KOPT-K1 (cell line): ENCODE measurements around the gene MFAP3.

Experiments
- H3K27ac ChIP-seq: fragments of 200-600 bp; sonication (generic); 2 replicates; pipeline ENCODE4 v1.5.1; 2016; ENCODE audit warnings: antibody characterized with exemption, mild to moderate bottlenecking, low read depth, low read length; ENCODE audit not compliant: poor library complexity, severe bottlenecking
- H3K36me3 ChIP-seq: fragments of 200-600 bp; sonication (generic); 2 replicates; pipeline ENCODE4 v1.5.1; 2017; ENCODE audit warnings: antibody characterized with exemption, mild to moderate bottlenecking, low read length, moderate library complexity; ENCODE audit not compliant: insufficient read depth
- H3K9me3 ChIP-seq: fragments of 200-600 bp; sonication (generic); 2 replicates; pipeline ENCODE4 v1.5.1; 2017; ENCODE audit warnings: antibody characterized with exemption, low read length, mild to moderate bottlenecking; ENCODE audit not compliant: insufficient read depth, poor library complexity, severe bottlenecking

MFAP3 gene

DNA sequence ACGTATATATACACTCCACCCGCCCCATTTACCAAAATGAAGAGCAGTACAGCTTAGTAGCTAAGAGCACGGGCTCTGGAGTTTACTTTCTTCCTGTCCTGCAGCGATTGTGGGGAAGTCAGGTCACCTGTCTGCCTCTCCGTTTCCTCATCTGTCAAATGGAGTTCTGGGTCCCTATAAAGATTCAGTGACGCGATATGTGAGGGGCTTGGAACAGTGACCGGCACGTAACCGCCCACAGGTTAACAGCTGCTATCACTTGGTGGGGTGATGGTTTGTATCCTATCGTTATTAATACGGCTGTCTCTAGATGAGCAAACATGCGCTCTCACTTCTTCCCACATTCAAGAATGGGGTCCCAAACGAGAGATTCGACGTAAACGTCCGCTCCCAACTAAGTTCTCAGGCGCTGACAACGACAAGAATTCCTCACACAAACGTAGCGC lies 483 bp upstream of the MFAP3 start:
- H3K9me3 ChIP-seq: no peaks in the 10 kb centered on the region
- no peaks in the 10 kb centered on the region; the same call in 1 of the 2 replicates for H3K36me3 ChIP-seq
- H3K27ac ChIP-seq: peak overlapping the region; percentile 72

DNA sequence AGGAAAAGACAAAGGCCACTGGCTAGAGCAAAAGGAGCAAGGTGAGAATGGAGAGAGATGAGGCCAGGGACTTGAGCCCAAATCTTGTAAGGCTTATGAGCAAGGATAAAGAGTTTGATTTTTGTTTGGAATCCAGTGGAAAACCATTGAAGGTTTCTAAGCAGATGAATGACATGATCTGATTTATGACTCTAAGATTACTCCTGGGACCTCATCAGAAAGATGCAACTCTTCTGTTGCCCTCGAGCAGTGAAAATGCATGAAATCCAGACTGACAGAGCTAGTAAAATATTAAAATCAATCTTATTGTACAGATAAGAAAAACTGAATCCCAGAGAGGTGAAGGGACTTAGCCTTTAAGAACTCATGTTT lies 677 bp downstream of the MFAP3 start:
- Histone ChIP-seq H3K27ac (peak overlapping the region; percentile 72), H3K9me3 (no peaks in the 10 kb centered on the region), H3K36me3 (no peaks in the 10 kb centered on the region; the same call in 1 of the 2 replicates)

DNA sequence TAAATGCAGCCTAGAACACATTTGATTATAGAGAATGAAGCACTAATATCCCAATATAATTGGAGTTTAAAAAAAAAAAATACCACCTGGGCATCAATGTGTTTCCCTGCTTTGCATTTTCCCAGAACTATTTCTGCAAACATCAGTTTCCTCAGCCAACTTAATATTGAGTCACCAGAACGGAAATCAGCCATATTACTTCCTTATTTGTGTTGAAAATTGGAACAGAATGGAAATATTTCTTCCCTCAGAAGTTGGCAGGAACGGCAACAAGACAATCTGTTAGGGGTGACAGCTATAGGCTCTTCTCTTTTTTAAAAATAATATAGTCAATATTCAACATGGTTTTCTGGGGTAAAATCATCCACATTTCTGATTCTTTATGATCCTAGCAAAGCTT lies 4.0 kb downstream of the MFAP3 start:
- Histone ChIP-seq H3K36me3 (peaks cover 20% of the 10 kb centered on the region), H3K9me3 (no peaks in the 10 kb centered on the region), H3K27ac (no peak overlapping the region)

DNA sequence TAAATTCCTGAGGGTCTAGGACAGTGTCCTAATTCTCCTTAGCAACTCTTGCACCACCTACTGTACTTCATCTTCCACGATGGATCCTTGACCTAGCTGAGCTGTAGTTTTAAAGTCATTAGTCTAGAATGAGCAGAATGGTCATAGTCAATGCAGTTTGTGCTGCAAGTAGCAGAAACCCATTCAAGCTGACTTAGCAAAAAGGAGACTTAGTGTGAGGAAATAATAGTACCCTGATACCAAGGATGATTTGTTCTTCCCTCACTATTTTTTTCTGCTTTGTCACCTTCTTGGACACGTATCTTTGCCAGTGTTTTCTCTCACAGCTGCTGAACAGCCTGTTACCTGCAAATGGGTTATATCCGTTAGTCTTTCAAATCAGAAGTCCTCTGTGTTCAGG lies 5.3 kb downstream of the MFAP3 start:
- H3K36me3 ChIP-seq: peaks cover 23% of the 10 kb centered on the region
- H3K9me3 ChIP-seq: no peaks in the 10 kb centered on the region
- H3K27ac ChIP-seq: peak overlapping the region; percentile 15

DNA sequence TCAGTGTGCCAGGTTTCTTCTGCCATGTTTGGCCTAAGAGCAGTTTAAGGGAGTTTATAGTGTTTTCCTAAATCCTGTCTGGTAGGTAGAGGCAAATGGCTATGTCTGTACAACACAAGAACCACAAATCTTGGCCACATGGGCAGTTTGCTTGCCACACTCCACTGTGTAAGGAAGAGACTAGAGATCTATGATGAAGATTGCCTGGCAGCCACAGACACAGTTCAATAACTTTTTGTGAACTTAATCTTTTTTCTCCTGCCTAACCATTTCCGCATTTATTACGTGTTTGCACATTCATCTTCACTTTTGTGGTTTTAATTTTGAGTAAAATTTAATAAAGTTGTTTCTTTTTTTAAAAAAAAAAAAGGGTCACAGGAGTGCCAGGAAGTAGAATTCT lies 5.8 kb downstream of the MFAP3 start:
- Histone ChIP-seq H3K9me3 (no peaks in the 10 kb centered on the region), H3K36me3 (peaks cover 27% of the 10 kb centered on the region), H3K27ac (peak overlapping the region; percentile 15)

DNA sequence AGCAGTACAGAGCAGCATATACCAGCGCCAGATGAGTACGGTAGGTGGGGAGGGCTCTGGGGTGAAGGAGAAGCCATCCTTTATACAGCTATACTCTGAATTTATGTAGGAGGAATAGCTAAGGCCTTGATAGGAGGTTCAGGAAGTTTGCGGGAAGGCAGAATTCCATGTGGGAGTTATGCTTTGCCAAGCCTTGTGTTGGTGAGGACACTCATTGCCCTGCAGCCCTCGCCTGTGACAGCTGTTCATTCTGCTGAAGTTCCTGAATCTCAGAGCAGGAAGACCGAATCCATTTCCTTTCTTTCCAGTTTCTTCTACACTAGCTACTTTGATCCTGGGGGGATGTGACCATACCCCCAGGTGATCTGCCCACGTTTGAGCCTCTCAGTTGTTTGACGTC lies 7.7 kb downstream of the MFAP3 start:
- no peaks in the 10 kb centered on the region for H3K9me3 ChIP-seq
- peaks cover 44% of the 10 kb centered on the region for H3K36me3 ChIP-seq
- no peak overlapping the region for H3K27ac ChIP-seq

DNA sequence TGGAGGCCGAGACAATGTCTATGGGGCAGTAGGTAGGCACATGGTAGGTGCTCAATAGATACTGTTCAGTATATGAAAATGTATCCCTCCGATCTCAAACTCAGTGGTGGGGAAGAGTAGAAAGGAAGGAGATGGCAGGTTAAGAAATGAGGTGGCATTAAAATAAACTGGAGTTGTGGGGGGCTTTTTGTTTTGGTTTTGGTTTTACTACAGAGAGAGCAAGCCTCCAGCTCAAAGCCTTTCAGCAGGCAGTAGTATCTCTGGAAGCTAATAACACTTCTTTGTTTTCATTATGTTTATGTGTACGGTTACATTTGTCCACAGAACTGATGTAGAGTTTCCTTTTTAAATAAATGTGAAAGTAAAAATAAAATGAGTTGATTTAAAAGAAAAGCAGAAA lies 8.6 kb downstream of the MFAP3 start:
- Histone ChIP-seq H3K27ac (no peak overlapping the region), H3K9me3 (no peaks in the 10 kb centered on the region), H3K36me3 (peaks cover 52% of the 10 kb centered on the region)

DNA sequence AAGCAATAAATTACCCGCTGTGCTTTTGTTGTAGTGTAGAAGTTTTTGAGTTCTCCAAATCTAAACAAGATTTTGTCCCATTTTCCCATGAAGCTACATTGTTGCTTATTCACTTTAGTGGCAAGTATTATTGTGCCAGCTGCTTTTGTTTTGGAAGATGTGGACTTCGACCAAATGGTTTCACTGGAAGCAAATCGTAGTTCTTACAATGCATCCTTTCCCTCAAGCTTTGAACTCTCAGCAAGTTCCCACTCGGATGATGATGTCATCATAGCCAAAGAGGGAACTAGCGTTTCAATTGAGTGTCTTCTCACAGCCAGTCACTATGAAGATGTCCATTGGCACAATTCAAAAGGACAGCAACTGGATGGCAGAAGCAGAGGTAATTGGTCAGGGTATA lies 10.9 kb downstream of the MFAP3 start:
- H3K9me3 ChIP-seq: no peaks in the 10 kb centered on the region
- H3K27ac ChIP-seq: no peak overlapping the region
- peaks cover 75% of the 10 kb centered on the region for H3K36me3 ChIP-seq

DNA sequence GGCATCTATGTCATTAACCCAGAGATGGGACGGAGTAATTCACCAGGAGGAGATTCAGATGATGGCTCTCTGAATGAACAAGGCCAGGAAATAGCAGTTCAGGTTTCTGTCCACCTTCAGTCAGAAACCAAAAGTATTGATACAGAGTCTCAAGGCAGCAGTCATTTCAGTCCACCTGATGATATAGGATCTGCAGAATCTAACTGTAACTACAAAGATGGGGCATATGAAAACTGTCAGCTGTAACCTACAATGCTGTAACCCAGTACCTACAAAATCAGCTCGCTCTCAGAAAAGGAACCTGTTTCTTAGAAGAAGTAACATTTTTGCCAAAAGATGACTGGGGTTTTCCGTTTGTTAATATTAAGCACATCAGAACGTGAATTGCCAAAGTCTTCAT lies 14.7 kb downstream of the MFAP3 start:
- Histone ChIP-seq H3K36me3 (peaks cover 71% of the 10 kb centered on the region), H3K27ac (no peak overlapping the region), H3K9me3 (no peaks in the 10 kb centered on the region)

DNA sequence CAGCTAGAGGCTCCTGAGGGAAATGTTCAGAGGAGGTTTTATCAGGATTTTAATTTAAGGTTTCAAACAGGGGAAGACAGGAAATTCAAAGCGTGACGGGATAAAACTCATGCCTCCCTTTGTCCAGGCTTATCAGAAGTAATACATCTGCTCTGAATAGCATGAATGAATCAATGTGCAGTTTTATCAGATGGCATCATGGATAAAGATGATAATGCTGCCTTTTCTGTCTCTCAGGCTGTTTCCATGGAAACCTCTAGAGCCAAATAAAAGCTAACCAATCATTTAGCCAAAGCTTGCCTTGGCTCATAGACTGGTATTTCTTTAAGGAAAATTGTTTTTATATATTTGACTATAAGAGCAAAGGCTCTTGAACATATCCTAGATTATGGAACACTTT lies 16.4 kb downstream of the MFAP3 start:
- no peak overlapping the region for H3K27ac ChIP-seq
- no peaks in the 10 kb centered on the region for H3K9me3 ChIP-seq
- peaks cover 62% of the 10 kb centered on the region for H3K36me3 ChIP-seq

DNA sequence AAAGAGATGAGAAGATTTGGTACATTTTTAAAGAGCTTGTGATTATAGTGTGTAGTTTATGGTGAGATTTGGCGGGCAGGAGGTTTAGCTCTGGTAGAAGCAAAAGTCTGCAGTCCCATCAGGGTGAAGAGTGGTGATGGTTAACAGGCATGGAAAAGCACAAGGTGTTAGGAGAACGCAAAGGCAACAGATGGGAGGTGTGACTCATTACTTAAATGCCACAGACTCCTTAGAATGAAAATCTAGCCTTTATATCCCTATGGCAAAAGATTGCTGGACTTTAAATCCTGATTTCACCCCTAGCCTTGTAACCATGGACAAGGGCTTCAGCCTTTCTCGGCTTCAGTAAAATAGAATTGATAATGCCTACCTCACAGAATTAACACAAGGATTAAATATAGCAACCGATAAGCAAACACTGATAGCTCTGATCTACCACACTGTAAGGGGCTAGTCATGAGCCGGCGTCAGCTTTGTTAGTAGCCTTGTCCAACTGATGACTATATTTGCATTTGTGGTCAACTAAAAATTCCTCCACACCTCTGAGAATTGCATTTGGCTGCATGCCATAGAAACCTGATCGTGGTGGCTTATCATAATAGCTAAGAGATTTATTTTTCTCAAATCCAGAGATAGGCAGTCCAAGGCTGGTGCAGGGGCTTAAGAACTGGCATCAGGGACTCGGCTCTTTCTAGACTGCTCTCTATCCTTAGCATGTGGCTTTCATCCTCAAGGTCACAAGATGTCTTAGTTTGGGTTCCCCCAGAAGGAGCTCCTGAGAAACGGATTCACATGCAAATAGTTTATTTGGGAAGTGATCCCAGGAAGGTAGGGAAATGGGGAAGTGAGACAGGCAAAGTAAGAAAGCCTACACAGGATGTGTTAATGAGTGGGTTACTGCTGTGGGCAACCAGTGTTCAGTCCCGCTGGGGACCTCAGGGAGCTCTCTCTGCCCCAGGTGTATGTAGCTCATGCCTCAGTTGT lies 19.6 kb downstream of the MFAP3 start:
- Histone ChIP-seq H3K36me3 (peaks cover 32% of the 10 kb centered on the region), H3K27ac (peak overlapping the region; percentile 84), H3K9me3 (no peaks in the 10 kb centered on the region)

DNA sequence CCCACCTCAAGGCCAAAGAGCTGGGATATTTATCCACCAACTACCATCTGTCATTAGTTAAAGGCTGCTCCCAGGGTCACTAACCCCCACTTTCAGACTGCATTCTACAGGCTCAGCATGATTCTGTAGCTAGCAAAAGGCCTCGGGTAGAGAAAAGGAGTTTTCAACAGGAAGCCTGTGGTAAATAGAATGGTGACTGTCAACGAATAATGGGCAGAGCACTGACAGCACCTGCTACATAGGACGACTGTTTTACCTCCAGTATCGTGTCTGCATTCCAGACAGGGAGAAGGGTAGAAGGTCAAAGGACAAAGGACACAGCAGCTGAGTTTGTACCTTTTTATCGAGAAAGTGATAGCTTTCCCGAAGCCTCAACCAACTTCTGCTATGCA lies 20.3 kb downstream of the MFAP3 start:
- H3K36me3 ChIP-seq: peaks cover 25% of the 10 kb centered on the region
- H3K27ac ChIP-seq: peak overlapping the region; percentile 84
- no peaks in the 10 kb centered on the region for H3K9me3 ChIP-seq

DNA sequence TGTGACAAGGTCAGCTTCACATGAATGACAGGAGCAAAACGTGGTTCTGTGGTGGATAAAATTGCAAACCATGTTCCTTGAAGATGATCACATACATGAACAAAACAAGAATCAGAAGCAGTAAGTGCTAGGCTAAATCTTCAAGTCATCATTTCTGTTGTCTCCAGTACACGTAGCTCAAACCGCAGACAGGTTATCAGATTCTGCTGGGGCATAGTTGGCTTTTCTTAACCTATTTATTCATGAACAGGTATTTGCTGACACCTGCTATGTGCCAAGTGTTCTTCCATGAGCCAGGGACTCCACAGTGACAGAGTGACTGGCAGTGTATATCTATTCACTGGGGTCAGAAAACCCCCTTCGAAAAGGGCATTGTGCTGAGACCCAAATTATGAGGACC lies 20.8 kb downstream of the MFAP3 start:
- Histone ChIP-seq H3K9me3 (peaks cover 3% of the 10 kb centered on the region), H3K36me3 (peaks cover 20% of the 10 kb centered on the region), H3K27ac (peak overlapping the region; percentile 84)

DNA sequence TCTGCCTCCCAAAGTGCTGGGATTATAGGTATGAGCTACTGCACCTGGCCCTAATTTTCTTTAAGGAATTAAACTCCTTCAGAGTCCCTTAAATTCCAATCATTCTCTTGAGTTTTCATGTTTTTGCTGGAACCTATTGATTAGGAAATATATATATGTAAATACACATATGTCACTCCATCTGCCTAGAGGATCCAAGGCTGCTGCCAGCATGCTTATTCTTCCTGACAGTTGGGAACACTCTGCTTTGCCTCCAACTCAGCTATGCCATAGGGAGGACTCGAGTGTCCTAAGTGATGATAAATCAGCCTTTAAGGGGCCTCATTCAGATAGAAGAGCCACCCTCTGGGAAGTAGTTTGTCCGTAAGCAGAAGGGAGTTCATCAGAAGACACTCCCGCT lies 21.8 kb downstream of the MFAP3 start:
- no peak overlapping the region for H3K27ac ChIP-seq
- peaks cover 7% of the 10 kb centered on the region for H3K9me3 ChIP-seq
- H3K36me3 ChIP-seq: peaks cover 10% of the 10 kb centered on the region

DNA sequence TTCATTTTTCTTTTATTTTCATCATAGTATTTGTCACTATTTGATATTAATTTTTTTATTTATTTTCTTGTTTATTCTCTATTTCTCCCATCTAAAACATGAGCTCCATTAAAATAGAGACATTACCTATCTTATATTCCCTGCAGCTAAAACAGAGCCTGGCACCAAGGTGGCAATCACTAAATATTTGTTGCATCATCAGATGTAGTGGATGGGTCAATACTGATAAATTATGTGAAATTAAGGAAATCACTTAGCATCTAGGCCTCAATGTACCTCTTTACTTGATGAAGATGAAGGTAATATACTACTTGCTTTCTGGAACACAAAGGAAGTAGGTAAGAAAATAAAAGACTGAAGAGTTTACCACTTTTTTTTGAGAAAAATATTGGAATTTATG lies 24.6 kb downstream of the MFAP3 start:
- Histone ChIP-seq H3K9me3 (peaks cover 7% of the 10 kb centered on the region), H3K27ac (no peak overlapping the region), H3K36me3 (no peaks in the 10 kb centered on the region)

DNA sequence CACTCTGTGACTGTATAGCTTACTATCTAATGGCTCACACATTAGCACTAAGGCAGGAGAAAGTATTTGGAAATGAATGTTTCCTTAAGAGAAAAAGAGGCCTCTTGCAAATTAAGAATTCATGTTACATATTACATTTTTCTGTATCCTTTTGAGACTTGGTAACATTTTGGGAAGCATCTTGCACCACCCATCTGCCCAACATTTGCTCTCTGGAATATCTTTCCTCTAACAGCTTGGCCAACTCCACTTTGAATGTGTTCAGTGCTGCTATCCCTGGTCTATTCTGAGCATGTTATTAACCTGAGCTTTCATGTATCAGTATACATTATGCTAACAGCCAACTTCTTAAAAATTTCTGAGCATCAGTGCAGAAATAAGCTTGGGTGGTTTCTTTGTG lies 27.2 kb downstream of the MFAP3 start:
- peaks cover 7% of the 10 kb centered on the region for H3K9me3 ChIP-seq
- H3K27ac ChIP-seq: no peak overlapping the region
- no peaks in the 10 kb centered on the region for H3K36me3 ChIP-seq
